ENCODE results near the gene GNG3.

DNA sequence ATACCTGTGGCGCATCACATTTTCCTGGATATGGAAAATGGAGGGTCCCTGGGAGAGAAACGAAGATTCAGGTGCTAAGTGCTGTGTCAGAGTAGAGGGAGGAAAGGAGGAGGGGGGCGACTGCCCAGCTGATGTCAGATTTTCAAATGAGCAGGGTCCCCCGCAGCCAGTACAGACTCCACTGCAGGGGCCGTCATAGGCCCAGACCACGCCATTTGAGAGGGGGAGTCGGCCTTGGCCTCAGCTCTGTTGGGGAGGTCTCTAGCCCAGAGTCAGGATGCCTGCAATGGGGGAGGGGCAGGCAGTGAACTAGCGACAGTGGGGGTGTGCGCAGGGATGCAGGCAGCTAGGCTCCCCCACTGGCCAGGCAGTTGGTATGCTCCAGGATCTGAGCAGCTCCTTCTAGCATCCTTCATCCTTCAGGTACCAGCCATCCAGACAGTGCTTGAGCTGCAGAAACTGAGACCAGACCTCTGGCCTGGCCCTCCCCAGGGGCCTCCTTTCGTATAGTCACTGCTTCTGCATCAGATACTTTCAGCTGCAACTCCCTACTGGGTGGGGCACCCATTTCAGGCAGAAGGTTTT lies at the start of gene GNG3, which contains the start of gene BSCL2:
- TF ChIP-seq CTCF (IDR thresholded peaks at IDR 0.05) (no peak), POLR2A (IDR thresholded peaks at IDR 0.05) (no peak)

Measured in lower leg skin (tissue), 3 donors.